Left lung (tissue), 10 donors: ENCODE measurements around the gene PIKFYVE. TPM values are rescaled to one million over a fixed set of nuclear protein-coding genes. Genes with fewer than 3 reads are reported as not detected.

Experiments
- ATAC-seq: fragments of 200-7000 bp; cut with Tn5 transposase; one replicate; pipeline ENCODE4 v1.9.1; 2020; ENCODE audit warnings: moderate library complexity
- DNase-seq, 4 donors: peaks; one replicate each; pipeline ENCODE4 v3.0.0-alpha.2; 2013 to 2020
- H3K27ac ChIP-seq, 2 donors: fragments of 200-600 bp; sonication (generic) in 1 of 2; one replicate each; pipeline versions ENCODE4 v1.5.0 to v1.8.0; 2020 to 2021
- H3K27me3 ChIP-seq, 2 donors: fragments of 200-600 bp; sonication (generic) in 1 of 2; one replicate each; pipeline versions ENCODE4 v1.5.0 to v1.8.0; 2020 to 2021
- H3K36me3 ChIP-seq, 2 donors: fragments of 200-600 bp; sonication (generic) in 1 of 2; one replicate each; pipeline versions ENCODE4 v1.5.0 to v1.8.0; 2020 to 2021
- H3K4me1 ChIP-seq, 2 donors: fragments of 200-600 bp; one replicate each; pipeline ENCODE4 v1.8.0; 2021
- H3K4me3 ChIP-seq, 2 donors: fragments of 200-600 bp; sonication (generic) in 1 of 2; one replicate each; pipeline versions ENCODE4 v1.5.0 to v1.8.0; 2020 to 2021; ENCODE audit warnings: mild to moderate bottlenecking in 1 of 2
- H3K9me3 ChIP-seq, 2 donors: fragments of 200-600 bp; sonication (generic) in 1 of 2; one replicate each; pipeline versions ENCODE4 v1.5.0 to v1.8.0; 2020 to 2021
- intact Hi-C, 2 donors: fragments of 100-400 bp; cut with DNase I; formaldehyde crosslinking; loops; one replicate each; pipeline versions ENCODE4 v1.11.2 to v1.14.2; 2022
- polyA plus RNA-seq, 6 donors: library from polyadenylated mRNA; unstranded; fragments of 120-200 nt; gene quantifications; one replicate each; pipeline ENCODE4 v1.2.1, GENCODE V29; 2013; ENCODE audit not compliant: insufficient read length in 6 of 6
- total RNA-seq, 2 donors: library from RNA; stranded (reverse); fragmentation: NEBNext Ultra II Directional; extraction: Animal tissue kit (Norgen Biotek cat#: 25700); gene quantifications; one replicate each; pipeline ENCODE4 v1.2.1, GENCODE V29; 2021
- TF ChIP-seq, protein P1 (sequence below), 2 donors: fragments of 200-600 bp; sonication (generic) in 1 of 2; IDR thresholded peaks; one replicate each; pipeline versions ENCODE4 v1.5.0 to v1.8.0; 2021; ENCODE audit warnings: antibody characterized with exemption in 2 of 2
- donor health status: DM: no; HTN: yes; CAD: no.
- donor health status: DM: no; HTN: no; CAD: no.

PIKFYVE gene
- total and polyA plus RNA-seq, 8 donors = 23.8 to 31.6 (median 26.7) TPM

GRCh38 chr2:208358758-208359631 lies 92.9 kb downstream of the PIKFYVE start:
- intact Hi-C loops = no loop called here
- Histone ChIP-seq H3K9me3 (no peaks in the 10 kb centered on the region), H3K27ac (peak overlapping the region in 1 of 2 donors; percentile 53), H3K4me1 (no peaks in the 10 kb centered on the region), H3K4me3 (peak overlapping the region in 1 of 2 donors; percentile 29), H3K36me3 (peaks cover 0 to 21% of the 10 kb centered on the region in 2 donors), H3K27me3 (no peaks in the 10 kb centered on the region)
- no peak for DNase-seq
- ATAC-seq = no peak
- TF ChIP-seq, protein P1, sequence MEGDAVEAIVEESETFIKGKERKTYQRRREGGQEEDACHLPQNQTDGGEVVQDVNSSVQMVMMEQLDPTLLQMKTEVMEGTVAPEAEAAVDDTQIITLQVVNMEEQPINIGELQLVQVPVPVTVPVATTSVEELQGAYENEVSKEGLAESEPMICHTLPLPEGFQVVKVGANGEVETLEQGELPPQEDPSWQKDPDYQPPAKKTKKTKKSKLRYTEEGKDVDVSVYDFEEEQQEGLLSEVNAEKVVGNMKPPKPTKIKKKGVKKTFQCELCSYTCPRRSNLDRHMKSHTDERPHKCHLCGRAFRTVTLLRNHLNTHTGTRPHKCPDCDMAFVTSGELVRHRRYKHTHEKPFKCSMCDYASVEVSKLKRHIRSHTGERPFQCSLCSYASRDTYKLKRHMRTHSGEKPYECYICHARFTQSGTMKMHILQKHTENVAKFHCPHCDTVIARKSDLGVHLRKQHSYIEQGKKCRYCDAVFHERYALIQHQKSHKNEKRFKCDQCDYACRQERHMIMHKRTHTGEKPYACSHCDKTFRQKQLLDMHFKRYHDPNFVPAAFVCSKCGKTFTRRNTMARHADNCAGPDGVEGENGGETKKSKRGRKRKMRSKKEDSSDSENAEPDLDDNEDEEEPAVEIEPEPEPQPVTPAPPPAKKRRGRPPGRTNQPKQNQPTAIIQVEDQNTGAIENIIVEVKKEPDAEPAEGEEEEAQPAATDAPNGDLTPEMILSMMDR (IDR thresholded peaks at IDR 0.05) = no peak

DNA sequence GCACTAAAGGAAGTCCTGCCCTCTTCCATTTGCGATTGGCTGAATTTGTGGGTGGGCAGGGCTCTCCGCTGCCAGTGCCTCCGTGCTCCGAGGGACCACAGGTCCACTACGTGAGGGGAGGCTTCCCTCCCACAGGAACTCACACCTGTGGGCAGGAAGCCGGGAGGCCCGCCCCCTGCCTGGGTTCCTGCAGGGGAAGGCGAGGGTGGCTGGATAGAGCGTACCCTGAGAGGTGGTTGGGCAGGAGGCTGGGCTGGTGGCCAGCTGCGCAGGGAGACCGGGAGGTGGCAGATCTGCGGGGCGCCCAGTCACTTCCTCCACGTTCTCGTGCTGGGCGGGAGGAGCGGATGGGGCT lies 93.6 kb downstream of the PIKFYVE start:
- TF ChIP-seq, protein P1 (IDR thresholded peaks at IDR 0.05) = no peak
- H3K4me1 ChIP-seq = no peaks in the 10 kb centered on the region
- ATAC-seq = peak; percentile 47
- peak overlapping the region in 1 of 2 donors; percentile 53 for H3K27ac ChIP-seq
- peaks cover 0 to 3% of the 10 kb centered on the region in 2 donors for H3K9me3 ChIP-seq
- intact Hi-C loops = no loop called here
- H3K36me3 ChIP-seq = peaks cover 0 to 15% of the 10 kb centered on the region in 2 donors
- no peaks in the 10 kb centered on the region for H3K27me3 ChIP-seq
- DNase-seq = peak in 2 of 4 donors; percentile 46 to 86
- peak overlapping the region in 1 of 2 donors; percentile 29 for H3K4me3 ChIP-seq

GRCh38 chr2:208360259-208361076 lies 94.4 kb downstream of the PIKFYVE start:
- DNase-seq (peak in 1 of 4 donors; percentile 74), ATAC-seq (no peak)
- H3K27me3 ChIP-seq = no peaks in the 10 kb centered on the region
- H3K27ac ChIP-seq = no peak overlapping the region
- H3K36me3 ChIP-seq = peaks cover 0 to 6% of the 10 kb centered on the region in 2 donors
- TF ChIP-seq, protein P1 (IDR thresholded peaks at IDR 0.05) = no peak
- H3K4me3 ChIP-seq = no peak overlapping the region
- H3K4me1 ChIP-seq = no peaks in the 10 kb centered on the region
- intact Hi-C loops = no loop called here
- H3K9me3 ChIP-seq = peaks cover 0 to 9% of the 10 kb centered on the region in 2 donors

DNA sequence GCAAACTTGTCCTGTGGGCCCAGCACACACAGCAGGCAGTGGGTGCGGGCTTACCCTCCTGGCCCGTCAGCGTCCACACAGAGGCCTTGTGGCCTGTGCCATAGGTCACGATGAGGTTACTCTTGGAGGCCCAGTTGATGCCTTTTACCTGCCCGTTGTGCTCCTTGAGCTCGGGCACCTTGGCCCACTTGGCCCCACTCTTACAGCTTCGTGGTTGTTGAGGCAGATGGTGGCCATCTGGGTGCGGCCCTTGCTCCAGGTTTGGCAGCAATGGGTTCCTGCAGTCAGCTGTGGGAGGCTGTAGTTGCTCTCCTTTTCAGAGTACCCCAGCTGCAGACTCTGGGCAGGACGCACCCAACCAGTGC lies 95.0 kb downstream of the PIKFYVE start:
- Histone ChIP-seq H3K4me3 (no peak overlapping the region), H3K36me3 (peaks cover 0 to under 1% of the 10 kb centered on the region in 2 donors), H3K27ac (no peak overlapping the region), H3K27me3 (no peaks in the 10 kb centered on the region), H3K9me3 (peaks cover 0 to 11% of the 10 kb centered on the region in 2 donors), H3K4me1 (no peaks in the 10 kb centered on the region)
- TF ChIP-seq, protein P1 (IDR thresholded peaks at IDR 0.05) = no peak
- DNase-seq (no peak), ATAC-seq (no peak)
- intact Hi-C loops = no loop called here

DNA sequence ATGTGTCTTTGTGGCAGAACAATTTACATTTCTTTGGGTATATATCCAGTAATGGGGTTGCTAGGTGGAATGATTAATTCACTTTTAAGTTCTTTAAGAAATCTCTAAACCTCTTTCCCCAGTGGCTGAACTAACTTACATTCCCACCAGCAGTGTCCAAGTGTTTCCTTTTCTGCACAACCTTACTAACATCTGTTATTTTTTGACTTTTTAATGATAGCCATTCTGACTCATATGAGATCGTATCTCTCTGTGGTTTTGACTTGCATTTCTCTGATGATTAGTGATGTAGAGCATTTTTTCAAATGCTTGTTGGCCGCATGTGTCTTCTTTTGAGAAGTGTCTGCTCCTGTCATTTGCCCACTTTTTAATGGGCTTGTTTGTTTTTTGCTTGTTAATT lies 97.4 kb downstream of the PIKFYVE start:
- no peak overlapping the region for H3K27ac ChIP-seq
- TF ChIP-seq, protein P1 (IDR thresholded peaks at IDR 0.05) = no peak
- no peak for DNase-seq

More for the DNA sequence above, 97.4 kb downstream of the PIKFYVE start:
- H3K27me3 ChIP-seq = no peaks in the 10 kb centered on the region
- H3K9me3 ChIP-seq = peaks cover 0 to 11% of the 10 kb centered on the region in 2 donors
- H3K4me3 ChIP-seq = no peak overlapping the region
- ATAC-seq = no peak
- intact Hi-C loops = no loop called here
- no peaks in the 10 kb centered on the region for H3K36me3 ChIP-seq
- H3K4me1 ChIP-seq = no peaks in the 10 kb centered on the region
